Medulla oblongata (tissue), 1 donor: ENCODE measurements around the gene SLC7A6OS.
"Not testable (repeated sequence)": the region's sequence is repeated elsewhere in the genome, so short reads cannot be mapped to it uniquely, and the experiment has no call there.

Source experiments
- DNase-seq: peaks from one replicate; pipeline ENCODE4 v3.0.0-alpha.2; 2015; ENCODE audit errors: extremely low spot score

Gene SLC7A6OS

DNA sequence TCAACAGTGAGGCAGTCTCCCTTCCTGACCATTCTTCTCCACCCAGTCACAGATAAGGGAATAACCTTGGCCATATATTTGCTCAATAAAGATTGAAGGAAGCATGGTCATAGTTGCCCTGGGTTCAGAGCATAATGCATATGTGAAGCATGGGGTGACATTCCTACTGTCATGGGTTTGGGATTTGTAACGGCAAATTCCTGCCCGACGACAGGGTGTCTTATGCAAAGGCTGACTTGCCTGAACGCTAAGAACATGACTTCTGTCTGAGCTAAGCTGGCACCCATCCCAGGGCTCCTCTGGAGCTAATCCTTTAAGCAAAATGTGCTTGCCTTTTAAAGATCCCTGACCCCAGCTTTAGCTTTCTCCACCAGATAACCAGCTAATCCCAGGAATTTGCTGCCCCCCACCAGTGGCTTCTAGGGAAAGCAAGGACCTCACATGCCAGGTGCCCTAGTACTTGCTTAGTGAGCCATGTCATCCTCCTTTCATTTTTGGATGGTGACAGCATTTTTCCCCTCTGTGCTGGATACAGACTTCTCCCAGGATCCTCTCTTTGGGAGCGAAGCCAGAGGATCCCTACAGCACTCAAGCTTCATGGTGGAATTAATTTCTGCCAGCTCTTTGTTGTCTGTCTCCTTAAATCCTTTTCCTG lies 11.7 kb downstream of the SLC7A6OS start:
- peak; percentile 49 for DNase-seq

- DNase-seq: no peak
Observed at GRCh38 chr16:68298312-68298711, 12.4 kb downstream of the SLC7A6OS start.

GRCh38 chr16:68297908-68298307 lies 12.8 kb downstream of the SLC7A6OS start:
- no peak for DNase-seq

GRCh38 chr16:68296693-68297092 lies 14.1 kb downstream of the SLC7A6OS start:
- DNase-seq: peak; percentile 28

- no peak for DNase-seq
Observed at GRCh38 chr16:68296291-68296690, 14.5 kb downstream of the SLC7A6OS start.

DNA sequence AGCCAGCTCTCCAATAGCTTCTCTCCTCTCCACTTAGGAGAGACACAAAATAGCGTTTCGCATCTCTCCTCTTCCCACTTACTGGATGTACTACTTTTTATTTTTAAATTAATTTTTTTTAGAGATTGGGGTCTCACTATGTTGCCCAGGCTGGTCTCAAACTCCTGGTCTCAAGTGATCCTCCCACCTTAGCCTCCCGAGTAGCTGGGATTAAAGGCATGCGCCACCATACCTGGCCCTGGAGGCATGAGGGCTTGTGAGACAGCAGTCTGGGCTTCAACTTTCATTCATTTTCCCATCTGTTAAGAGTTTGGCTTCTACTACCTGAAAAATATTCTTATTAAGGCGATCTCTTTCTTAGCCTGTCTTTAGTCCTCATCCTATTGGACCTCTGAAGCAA lies 18.3 kb downstream of the SLC7A6OS start:
- no peak for DNase-seq

DNA sequence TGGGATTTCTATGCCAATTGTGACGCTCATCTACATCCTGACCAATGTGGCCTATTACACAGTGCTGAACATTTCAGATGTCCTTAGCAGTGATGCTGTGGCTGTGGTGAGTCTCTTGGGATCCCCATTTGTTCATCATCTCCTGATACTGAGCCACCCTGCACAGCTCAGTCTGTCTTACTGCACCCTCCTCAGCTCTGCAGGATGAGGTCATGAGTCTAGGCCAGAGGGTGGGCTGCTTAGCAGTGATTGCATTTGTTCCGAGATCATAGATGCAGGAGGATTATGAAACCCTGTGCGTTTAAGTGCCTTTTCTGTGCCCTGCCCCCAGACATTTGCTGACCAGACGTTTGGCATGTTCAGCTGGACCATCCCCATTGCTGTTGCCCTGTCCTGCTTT lies 19.5 kb downstream of the SLC7A6OS start:
- no peak for DNase-seq

- DNase-seq: no peak
Observed at GRCh38 chr16:68290450-68290849, 20.3 kb downstream of the SLC7A6OS start.

- peak; percentile 30 for DNase-seq
Observed at GRCh38 chr16:68289621-68290329, 21.0 kb downstream of the SLC7A6OS start.

- no peak for DNase-seq
Observed at GRCh38 chr16:68289202-68289601, 21.5 kb downstream of the SLC7A6OS start.

- DNase-seq: not testable (repeated sequence)
Observed at GRCh38 chr16:68288796-68289195, 21.9 kb downstream of the SLC7A6OS start.

- DNase-seq: no peak
Observed at GRCh38 chr16:68288252-68288650, 22.5 kb downstream of the SLC7A6OS start.

- no peak for DNase-seq
Observed at GRCh38 chr16:68287276-68288251, 23.2 kb downstream of the SLC7A6OS start.

- peak; percentile 36 for DNase-seq
Observed at GRCh38 chr16:68286153-68287074, 24.3 kb downstream of the SLC7A6OS start.

GRCh38 chr16:68285683-68286082 lies 25.1 kb downstream of the SLC7A6OS start:
- DNase-seq: no peak

- DNase-seq: peak; percentile 52
Observed at GRCh38 chr16:68284847-68285246, 25.9 kb downstream of the SLC7A6OS start.

- no peak for DNase-seq
Observed at GRCh38 chr16:68283801-68284598, 26.7 kb downstream of the SLC7A6OS start.

GRCh38 chr16:68283346-68283745 lies 27.4 kb downstream of the SLC7A6OS start:
- peak; percentile 27 for DNase-seq

- no peak for DNase-seq
Observed at GRCh38 chr16:68282064-68282452, 28.7 kb downstream of the SLC7A6OS start.

DNA sequence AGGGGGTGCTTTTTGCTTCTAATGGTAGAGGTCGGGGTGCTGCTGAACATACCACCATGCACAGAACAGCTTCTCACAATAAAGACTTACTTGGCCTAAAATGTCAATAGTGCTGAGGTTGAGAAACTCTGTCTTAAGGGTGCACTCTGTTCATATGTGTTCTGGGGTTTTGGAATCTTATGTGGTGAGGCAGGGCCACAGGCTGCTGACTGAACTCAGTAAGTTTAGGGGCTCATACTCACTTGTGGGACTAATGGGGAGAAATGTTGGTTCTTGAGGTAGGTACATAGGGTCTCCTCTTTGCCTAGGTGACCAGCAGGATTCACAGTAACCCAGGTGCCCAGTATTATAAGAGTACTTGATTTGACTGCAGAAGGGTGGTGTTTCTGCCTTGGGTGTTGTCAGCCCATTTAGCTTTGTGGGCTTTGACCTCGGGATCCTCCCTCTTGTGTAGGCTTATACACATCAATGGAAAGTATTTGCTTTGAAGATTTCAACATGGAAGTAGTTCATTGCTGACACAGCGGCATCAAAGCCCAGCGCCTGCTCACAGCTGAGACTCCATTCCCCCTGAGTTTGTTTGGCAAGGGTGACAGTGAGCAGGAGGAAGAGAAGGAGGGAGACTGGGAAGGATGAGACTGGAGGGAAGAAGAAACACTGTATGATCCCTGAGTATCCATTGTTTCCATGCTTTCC lies 29.2 kb downstream of the SLC7A6OS start:
- DNase-seq: no peak
